GM18870 (cell line): ENCODE results near the gene HYAL2.
"Not testable (repeated sequence)": the region's sequence is repeated elsewhere in the genome, so short reads cannot be mapped to it uniquely, and the experiment has no call there.

ENCODE experiments used
- ATAC-seq: cut with Tn5 transposase; IDR thresholded peaks from one replicate; pipeline ENCODE4 v1.9.1; 2021; ENCODE audit warnings: moderate library complexity; ENCODE audit not compliant: unreplicated experiment

Gene HYAL2

GRCh38 chr3:50314816-50315215 is 7.7 kb downstream of the HYAL2 start:
- no peak for ATAC-seq

- no peak for ATAC-seq
These were observed 8.2 kb downstream of the HYAL2 start for GRCh38 chr3:50314342-50314741.

- not testable (repeated sequence) for ATAC-seq
These were observed 10.5 kb downstream of the HYAL2 start for GRCh38 chr3:50312041-50312440.

DNA sequence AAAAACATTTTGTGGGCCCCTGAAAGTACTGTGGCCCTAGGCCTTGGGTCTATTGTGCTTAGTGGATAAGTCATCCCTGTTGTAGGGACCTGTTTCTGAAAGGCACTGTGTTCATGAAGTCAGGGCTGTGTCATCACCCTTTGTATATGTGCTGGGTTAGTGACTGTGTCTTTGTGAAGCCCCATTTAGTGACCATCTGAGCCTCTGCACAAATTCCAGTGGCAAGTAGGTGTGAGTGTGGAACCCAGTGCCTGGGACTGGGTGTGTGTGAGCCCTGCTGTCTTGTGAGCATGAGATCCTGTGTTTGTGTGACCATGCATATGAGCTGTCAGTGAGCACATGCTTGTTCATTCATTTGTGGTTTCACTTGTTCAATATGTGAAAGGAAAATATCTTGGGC is 17.9 kb downstream of the HYAL2 start:
- no peak for ATAC-seq

DNA sequence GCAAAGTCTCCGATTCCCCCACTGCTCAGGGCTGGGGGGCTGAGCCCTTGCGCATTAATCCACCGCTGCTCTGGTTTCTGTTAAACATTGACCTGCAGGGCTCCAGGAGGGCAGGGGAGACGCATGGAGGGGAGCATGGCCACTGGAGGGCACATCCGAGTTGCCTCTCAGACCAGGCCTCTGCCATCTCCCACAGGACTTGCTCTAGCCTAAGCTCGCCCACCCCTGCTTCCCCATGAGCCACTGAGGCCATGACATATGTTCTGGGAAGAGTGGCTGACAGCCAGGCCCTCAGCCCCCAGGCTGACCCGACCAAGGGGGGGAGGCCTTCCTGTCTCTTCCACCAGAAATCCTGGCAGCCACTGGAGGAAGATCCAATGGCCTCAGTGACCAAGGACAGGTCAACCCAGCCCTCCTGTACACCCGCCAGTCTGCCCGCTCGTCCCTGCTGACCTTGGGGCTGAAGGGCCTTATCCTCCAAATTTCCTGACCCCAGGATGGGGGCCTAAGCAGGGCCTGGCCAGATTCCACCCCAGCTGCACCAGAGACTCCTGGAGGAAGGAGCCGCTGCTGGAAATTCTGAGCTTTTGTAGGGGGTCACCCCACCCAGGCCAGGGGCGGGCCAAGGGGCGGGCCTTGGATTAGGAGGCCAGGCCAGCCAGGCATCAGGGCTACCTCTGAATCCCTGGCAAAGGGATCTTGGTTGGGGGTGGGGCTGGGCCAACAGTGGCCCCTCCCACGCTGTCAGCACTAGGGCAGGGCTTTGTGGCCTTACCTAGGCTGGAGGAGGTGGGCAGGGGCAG is 19.3 kb downstream of the HYAL2 start, which contains the start of gene HYAL1:
Gene HYAL1, minus strand, starts transcription at position 562 of the 803 bp plus-strand sequence. CDS start 618 bp downstream, outside the sequence.
- ATAC-seq: no peak

DNA sequence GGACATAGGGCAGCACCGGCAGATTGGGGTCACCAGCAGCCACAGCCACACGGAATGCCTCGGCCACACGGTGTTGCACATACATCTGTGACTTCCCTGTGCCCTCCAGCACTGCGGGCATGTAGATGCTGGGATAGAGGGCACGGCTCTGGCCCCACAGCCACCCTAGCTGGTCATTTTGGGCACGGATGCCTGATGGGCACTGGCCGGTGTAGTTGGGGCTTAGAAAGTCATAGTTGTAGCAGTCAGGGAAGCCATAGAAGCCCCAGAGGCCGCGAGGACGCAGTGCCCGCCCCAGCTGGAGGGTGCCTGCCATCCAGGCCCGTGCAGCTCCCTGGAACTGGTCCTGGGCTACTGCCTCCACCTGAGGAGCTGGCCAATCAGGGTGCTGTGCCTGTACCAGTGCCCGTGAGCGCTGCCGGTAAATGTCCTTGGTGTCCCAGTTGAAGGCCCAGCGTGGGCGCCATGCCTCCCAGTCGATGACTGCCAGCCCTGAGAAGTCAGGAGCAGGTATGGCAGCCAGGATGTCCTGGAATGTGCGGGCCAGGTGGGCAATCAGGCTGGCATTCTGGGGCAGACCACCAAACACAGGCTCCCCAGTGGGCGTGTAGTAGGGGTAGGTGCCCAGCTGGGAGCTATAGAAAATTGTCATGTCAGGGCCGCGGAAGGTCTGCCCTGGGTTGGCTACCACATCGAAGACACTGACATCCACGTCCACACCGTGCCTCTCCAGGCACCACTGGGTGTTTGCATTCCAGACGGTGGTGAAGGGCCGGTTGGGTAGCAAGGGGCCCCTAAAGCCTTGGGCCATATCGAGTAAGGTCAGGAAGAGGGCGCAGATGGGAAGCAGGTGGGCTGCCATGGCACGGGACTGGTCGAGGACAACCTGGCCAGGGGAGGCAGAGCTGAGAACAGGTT is 20.2 kb downstream of the HYAL2 start:
- no peak for ATAC-seq

GRCh38 chr3:50300681-50301254 is 21.8 kb downstream of the HYAL2 start:
- ATAC-seq: no peak

GRCh38 chr3:50299929-50300680 is 22.4 kb downstream of the HYAL2 start:
- no peak for ATAC-seq

- ATAC-seq: no peak
These were observed 23.0 kb downstream of the HYAL2 start for GRCh38 chr3:50299638-50299928.

DNA sequence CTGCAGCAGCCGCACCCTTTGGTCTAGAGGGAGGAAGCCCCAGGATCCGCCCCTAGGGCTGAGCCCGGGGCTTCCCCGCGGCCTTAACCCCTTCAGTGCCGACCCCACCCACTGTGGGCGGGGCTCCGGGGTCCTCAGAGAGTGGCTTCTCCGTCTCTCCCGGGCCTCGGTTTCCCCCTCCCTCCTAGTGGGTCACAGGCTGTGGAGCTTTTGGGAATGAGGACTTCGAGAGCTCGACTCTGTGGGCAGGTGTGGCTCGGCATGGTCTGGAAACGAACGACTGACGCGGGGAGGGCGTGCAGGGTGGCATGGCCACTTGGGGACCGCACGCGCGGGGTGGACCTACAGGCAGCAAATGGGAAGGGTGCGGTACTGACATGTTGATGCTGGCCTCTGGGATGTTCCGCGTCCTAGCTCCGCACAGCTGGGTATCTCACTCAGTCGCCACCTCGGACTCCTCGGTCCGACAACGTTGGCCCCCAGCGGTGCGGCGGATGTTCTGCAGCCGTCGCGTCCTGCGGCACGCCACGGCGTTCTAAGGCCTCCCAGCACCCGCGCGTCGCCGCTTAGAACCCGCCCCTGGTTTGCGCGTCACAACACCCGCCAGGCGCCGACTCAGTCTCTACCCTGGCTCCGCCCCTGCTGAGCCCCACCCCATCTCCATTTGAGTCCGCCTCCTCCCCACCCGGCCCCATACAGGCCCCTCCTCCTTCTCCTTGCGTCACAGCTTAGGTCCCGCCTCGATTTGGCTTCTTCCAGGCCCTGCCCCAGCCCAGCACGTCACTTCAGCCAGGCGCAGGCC is 23.5 kb downstream of the HYAL2 start, which contains the start of the genes HYAL3 and NAA80:
Gene HYAL3, minus strand, starts transcription at position 570 of the 802 bp plus-strand sequence. CDS start 3,803 bp downstream, outside the sequence.
Gene NAA80, minus strand, starts transcription at position 570 of the 802 bp plus-strand sequence. CDS start 1,942 bp downstream, outside the sequence.
- ATAC-seq: peak; percentile 63

DNA sequence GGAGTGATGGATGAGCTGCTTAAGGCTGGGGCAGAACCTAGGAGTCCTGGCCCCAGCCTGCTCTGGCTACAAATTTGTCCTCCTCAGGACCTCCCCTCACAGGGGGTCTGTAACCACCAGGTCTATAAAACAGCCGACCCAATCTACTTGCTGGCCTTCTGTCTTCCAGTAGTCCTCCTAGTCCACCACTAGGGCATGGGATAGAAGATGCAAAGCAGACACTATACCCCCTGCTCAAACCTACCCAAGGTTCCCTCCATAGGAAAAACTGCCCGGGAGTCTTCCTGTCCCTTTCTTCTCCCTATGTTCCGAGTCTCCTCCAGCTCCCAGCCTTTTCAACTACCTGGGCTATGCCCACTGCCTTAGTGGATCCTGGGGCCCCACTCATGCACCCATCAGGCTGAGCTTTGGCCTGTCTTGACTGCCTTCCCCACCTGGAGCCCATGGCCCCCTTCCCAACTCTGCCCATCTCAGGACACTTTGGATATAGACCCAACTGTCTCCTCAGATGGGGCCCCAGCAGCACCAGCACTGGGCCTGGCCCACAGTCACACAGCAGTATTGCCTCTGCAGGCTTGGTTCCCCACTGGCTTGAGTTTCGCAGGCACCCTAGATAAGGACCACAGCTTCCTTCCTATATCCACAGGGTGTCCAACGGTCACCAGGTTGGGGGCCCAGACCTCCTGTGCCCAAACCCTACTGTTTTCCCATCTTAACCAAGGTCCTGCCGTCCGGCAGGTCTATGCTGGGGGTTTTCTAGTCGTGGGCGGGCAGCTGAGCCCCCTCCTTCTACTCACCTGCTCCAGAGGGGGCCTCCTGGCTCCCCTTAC is 24.4 kb downstream of the HYAL2 start:
- ATAC-seq: no peak

GRCh38 chr3:50297384-50297775 is 25.2 kb downstream of the HYAL2 start:
- no peak for ATAC-seq

DNA sequence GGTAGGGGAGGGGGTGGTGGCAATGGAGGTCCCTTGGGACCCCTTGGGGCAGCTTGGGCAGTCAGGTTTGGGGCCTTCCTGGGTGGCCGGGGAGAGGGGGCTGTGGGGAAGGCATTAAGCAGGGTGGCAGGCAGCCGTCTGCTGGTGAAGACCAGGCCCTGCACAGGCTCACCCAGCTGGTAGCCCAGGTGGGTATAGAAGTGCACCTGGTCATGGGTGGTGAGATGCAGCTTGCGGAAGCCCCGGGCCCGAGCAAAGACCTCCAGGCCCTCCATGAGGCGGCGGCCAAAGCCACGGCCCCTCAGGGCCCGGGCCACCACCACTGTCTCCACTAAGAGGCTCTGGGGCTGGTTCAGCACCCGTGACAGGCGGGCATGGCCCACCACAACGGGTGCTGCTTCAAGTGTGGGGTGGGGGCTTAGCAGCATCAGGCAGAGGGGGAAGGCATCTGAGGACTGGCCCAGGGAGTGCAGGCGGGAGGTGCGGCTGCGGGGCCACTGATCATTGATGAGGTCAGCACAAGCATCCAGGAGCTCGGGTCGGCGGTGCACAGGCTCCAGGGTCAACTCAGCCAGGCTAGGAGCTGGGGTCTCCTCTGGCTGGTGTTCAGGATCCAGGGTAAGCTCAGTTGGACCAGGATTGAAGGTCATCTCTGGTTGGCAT is 25.7 kb downstream of the HYAL2 start:
- no peak for ATAC-seq

- no peak for ATAC-seq
These were observed 26.8 kb downstream of the HYAL2 start for GRCh38 chr3:50295553-50296431.

DNA sequence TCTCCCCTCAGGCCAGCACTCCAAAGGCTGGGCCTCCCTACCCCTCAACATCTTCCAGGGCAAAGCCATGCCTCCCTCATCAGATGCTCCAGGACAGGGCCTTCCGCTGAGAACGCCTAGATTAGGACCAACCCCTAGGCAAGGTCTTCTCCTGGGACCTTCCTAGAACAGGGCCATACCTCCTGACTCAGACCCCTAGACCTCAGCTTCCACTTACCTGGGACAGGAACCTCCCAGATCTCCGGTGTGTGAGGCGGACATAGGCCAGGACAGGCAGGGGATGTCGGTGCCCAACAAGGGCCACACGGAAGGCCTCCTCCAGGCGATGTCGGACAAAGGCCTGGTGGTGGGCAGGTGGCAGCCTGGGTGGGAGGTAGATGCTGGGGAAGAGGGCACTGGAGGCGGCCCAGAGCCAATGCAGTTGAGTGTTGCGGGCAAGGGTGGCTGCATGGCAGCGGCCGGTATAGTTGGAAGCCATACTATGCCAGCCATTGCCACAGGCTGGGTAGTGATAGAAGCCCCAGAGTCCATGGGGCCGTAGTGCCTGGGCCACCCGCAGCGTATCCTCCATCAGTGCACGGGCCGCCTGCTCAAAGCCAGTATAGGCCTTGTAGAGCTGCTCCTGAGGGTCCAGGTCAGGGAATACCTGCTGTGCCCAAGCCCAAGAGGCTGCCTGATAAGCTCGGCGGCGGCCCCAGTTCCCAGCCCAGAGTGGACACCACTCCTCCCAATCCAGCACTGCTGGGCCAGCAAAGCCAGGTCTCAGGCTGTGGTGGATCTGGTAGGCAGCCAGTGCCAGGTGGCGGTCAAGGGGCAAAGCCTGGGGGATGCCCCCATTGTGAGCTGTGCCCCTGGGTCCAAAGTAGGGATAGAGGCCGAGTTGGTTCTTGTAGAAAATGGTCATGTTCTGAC is 27.8 kb downstream of the HYAL2 start:
- no peak for ATAC-seq

- no peak for ATAC-seq
These were observed 28.5 kb downstream of the HYAL2 start for GRCh38 chr3:50294089-50294488.
